CD14-positive monocyte (primary cell): ENCODE measurements around the gene GLI3. TPM values are rescaled to one million over a fixed set of nuclear protein-coding genes. Genes with fewer than 3 reads are reported as not detected.

Experiments
- DNase-seq, 3 donors: peaks; one replicate each; pipeline ENCODE4 v3.0.0-alpha.2; 2011 to 2022
- H2AFZ ChIP-seq: 2 replicates; pipeline ENCODE4 v1.6.0; 2012; ENCODE audit warnings: mild to moderate bottlenecking, low read depth, low read length, inconsistent platforms; ENCODE audit not compliant: insufficient read depth, poor library complexity, severe bottlenecking
- H3K27ac ChIP-seq, 2 donors: 1 replicate in 1 of 2; 2 replicates in 1 of 2; pipeline ENCODE4 v1.5.1; 2012 to 2013; ENCODE audit warnings: low read length in 2 of 2, control low read depth in 1 of 2, inconsistent platforms in 1 of 2, low read depth in 1 of 2, mild to moderate bottlenecking in 1 of 2
- H3K27me3 ChIP-seq, 2 donors: one replicate each; pipeline versions ENCODE4 v1.6.0 to v1.6.1; 2011 to 2013; ENCODE audit warnings: low read length in 2 of 2; ENCODE audit not compliant: control insufficient read depth in 2 of 2, insufficient read depth in 2 of 2
- H3K36me3 ChIP-seq, 2 donors: replicated peaks in 1 of 2; 1 replicate in 1 of 2; 2 replicates in 1 of 2; pipeline versions ENCODE4 v1.5.1 to v1.6.1; 2012 to 2013; ENCODE audit warnings: low read length in 2 of 2, control low read depth in 1 of 2, inconsistent platforms in 1 of 2, mild to moderate bottlenecking in 1 of 2; ENCODE audit not compliant: insufficient read depth in 2 of 2, control insufficient read depth in 1 of 2
- H3K4me1 ChIP-seq, 2 donors: 1 replicate in 1 of 2; 2 replicates in 1 of 2; pipeline versions ENCODE4 v1.5.1 to v1.6.1; 2012 to 2013; ENCODE audit warnings: low read length in 2 of 2, control low read depth in 1 of 2, inconsistent platforms in 1 of 2, mild to moderate bottlenecking in 1 of 2, moderate library complexity in 1 of 2; ENCODE audit not compliant: insufficient read depth in 2 of 2, control insufficient read depth in 1 of 2
- H3K4me2 ChIP-seq: replicated peaks from 2 replicates; pipeline ENCODE3; 2012; ENCODE audit warnings: low read length, moderate library complexity, mild to moderate bottlenecking; ENCODE audit not compliant: poor library complexity, severe bottlenecking; ENCODE audit errors: extremely low read depth
- H3K4me3 ChIP-seq, 3 experiments: fragments of 200-600 bp in 1 of 3; sonication (generic) in 1 of 3; replicated peaks in 1 of 3; 1 replicate in 2 of 3; 2 replicates in 1 of 3; pipeline ENCODE4 v1.5.1; 2011 to 2013; ENCODE audit warnings: low read length in 3 of 3, mild to moderate bottlenecking in 3 of 3, control low read depth in 2 of 3, low read depth in 2 of 3, inconsistent platforms in 1 of 3, moderate library complexity in 1 of 3
- H3K79me2 ChIP-seq: 2 replicates; pipeline ENCODE4 v1.6.0; 2012; ENCODE audit warnings: mild to moderate bottlenecking, control low read depth, inconsistent platforms, low read length, moderate library complexity; ENCODE audit not compliant: insufficient read depth
- H3K9ac ChIP-seq: 2 replicates; pipeline ENCODE4 v1.6.0; 2017; ENCODE audit warnings: low read length, mild to moderate bottlenecking; ENCODE audit not compliant: insufficient read depth, poor library complexity, severe bottlenecking
- H3K9me3 ChIP-seq, 2 donors: replicated peaks in 1 of 2; 1 replicate in 1 of 2; 2 replicates in 1 of 2; pipeline versions ENCODE4 v1.5.1 to v1.6.1; 2012 to 2013; ENCODE audit warnings: low read length in 2 of 2, control low read depth in 1 of 2; ENCODE audit not compliant: control insufficient read depth in 1 of 2, insufficient read depth in 1 of 2
- H4K20me1 ChIP-seq: 2 replicates; pipeline ENCODE4 v1.6.0; 2012; ENCODE audit warnings: mild to moderate bottlenecking, low read length, control low read depth, moderate library complexity; ENCODE audit not compliant: insufficient read depth
- H3K27ac Mint-ChIP-seq, 7 donors: one replicate each; pipeline ENCODE4 v1.8.0; 2020; ENCODE audit warnings: mild to moderate bottlenecking in 7 of 7, mixed read lengths in 7 of 7, moderate library complexity in 6 of 7, inconsistent platforms in 2 of 7
- H3K27me3 Mint-ChIP-seq, 3 donors: one replicate each; pipeline ENCODE4 v1.8.0; 2021 to 2022; ENCODE audit warnings: low read depth in 3 of 3, mild to moderate bottlenecking in 3 of 3, mixed read lengths in 3 of 3, moderate library complexity in 3 of 3, inconsistent platforms in 1 of 3
- H3K36me3 Mint-ChIP-seq, 2 donors: one replicate each; pipeline ENCODE4 v1.8.0; 2020; ENCODE audit warnings: mixed read lengths in 2 of 2, inconsistent platforms in 1 of 2, mild to moderate bottlenecking in 1 of 2
- H3K4me1 Mint-ChIP-seq: one replicate; pipeline ENCODE4 v1.8.0; 2020; ENCODE audit warnings: mild to moderate bottlenecking, mixed read lengths
- H3K4me3 Mint-ChIP-seq, 2 donors: one replicate each; pipeline ENCODE4 v1.8.0; 2020; ENCODE audit warnings: mild to moderate bottlenecking in 2 of 2, mixed read lengths in 2 of 2, moderate library complexity in 1 of 2
- H3K9me3 Mint-ChIP-seq, 7 donors: one replicate each; pipeline ENCODE4 v1.8.0; 2020 to 2022; ENCODE audit warnings: mixed read lengths in 7 of 7, mild to moderate bottlenecking in 6 of 7, moderate library complexity in 6 of 7, inconsistent platforms in 2 of 7
- CTCF ChIP-seq: fragments of 200-600 bp; IDR thresholded peaks from one replicate; pipeline ENCODE4 v1.8.0; 2022; ENCODE audit warnings: antibody characterized with exemption, mild to moderate bottlenecking
- WGBS: methylation state at CpG from one replicate; pipeline ENCODE4 v1.1.5; 2013; ENCODE audit warnings: missing lambda C conversion rate; ENCODE audit not compliant: insufficient coverage; 5-methylcytosine and 5-hydroxymethylcytosine counted together
- intact Hi-C, 2 donors: fragments of 100-400 bp; cut with micrococcal nuclease; formaldehyde crosslinking; loops; one replicate each; pipeline versions ENCODE4 v1.15.0 to v1.15.1; 2023
- polyA plus RNA-seq, 3 donors: library from polyadenylated mRNA; depleted of rRNA in 1 of 3; unstranded in 2 of 3; stranded (reverse) in 1 of 3; fragments of 300-500 nt in 2 of 3; fragments of >200 nt in 1 of 3; fragmentation: Illumina TruSeq in 2 of 3; gene quantifications; 1 replicate in 2 of 3; 2 replicates in 1 of 3; pipeline ENCODE4 v1.2.3, GENCODE V29; 2012 to 2021

GLI3 gene
- polyA plus RNA-seq, 3 donors = not detected

- no peaks in the 10 kb centered on the region for H3K9me3 Mint-ChIP-seq
- DNase-seq = no peak
- no peak overlapping the region for H3K27ac Mint-ChIP-seq
- H3K27me3 ChIP-seq = peaks cover 0 to 2% of the 10 kb centered on the region in 2 donors
- H3K4me2 ChIP-seq = no peak overlapping the region
- WGBS = 94% methylated on average over 3 of the region's 8 CpGs
- no peaks in the 10 kb centered on the region for H3K79me2 ChIP-seq
- no peak overlapping the region for H3K4me3 ChIP-seq
- no peaks in the 10 kb centered on the region for H3K9me3 ChIP-seq
- H2AFZ ChIP-seq = no peak overlapping the region
- no peaks in the 10 kb centered on the region for H3K36me3 Mint-ChIP-seq
- H3K36me3 ChIP-seq = no peaks in the 10 kb centered on the region
- no peaks in the 10 kb centered on the region for H3K4me1 ChIP-seq
- no peak overlapping the region for H3K4me3 Mint-ChIP-seq
- TF ChIP-seq CTCF = no peak
- peaks cover 0 to 5% (median 3%) of the 10 kb centered on the region in 3 donors for H3K27me3 Mint-ChIP-seq
- intact Hi-C loops = no loop called here
- H3K9ac ChIP-seq = no peak overlapping the region
- H4K20me1 ChIP-seq = no peaks in the 10 kb centered on the region
- no peak overlapping the region for H3K27ac ChIP-seq
- no peaks in the 10 kb centered on the region for H3K4me1 Mint-ChIP-seq
Measured at GRCh38 chr7:42039921-42040320, 197.1 kb downstream of the GLI3 start.

DNA sequence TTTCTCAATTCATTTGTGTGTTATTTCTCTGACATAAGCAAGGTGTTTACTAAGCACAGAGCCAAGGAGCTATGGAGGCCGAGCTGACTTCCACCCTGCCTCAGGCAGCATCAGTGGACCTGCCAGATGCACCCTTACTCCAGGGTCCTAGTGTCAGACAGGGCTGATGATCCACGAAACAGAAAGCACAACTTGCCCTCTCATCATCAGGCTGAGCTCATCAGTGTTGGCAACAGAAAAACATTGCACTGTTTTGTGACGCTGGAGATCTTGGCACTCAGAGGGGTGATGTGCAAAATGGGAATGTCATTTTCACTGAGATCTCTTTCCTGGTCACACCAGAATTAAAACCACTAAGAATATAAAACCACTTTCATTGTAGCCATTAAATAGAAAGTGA lies 201.8 kb downstream of the GLI3 start:
- H3K4me1 Mint-ChIP-seq = no peaks in the 10 kb centered on the region
- no peak for DNase-seq
- no peaks in the 10 kb centered on the region for H4K20me1 ChIP-seq
- H3K9ac ChIP-seq = no peak overlapping the region
- H3K27me3 ChIP-seq = peaks cover 0 to 2% of the 10 kb centered on the region in 2 donors
- intact Hi-C loops = no loop called here
- 100% methylated on average over 1 of the region's 3 CpGs for WGBS
- no peak overlapping the region for H3K4me3 Mint-ChIP-seq
- no peaks in the 10 kb centered on the region for H3K79me2 ChIP-seq
- no peak overlapping the region for H3K27ac ChIP-seq
- no peaks in the 10 kb centered on the region for H3K36me3 ChIP-seq
- TF ChIP-seq CTCF = no peak
- peaks cover 0 to 2% (median 1%) of the 10 kb centered on the region in 3 donors for H3K27me3 Mint-ChIP-seq
- H3K27ac Mint-ChIP-seq = no peak overlapping the region
- H3K36me3 Mint-ChIP-seq = no peaks in the 10 kb centered on the region
- no peak overlapping the region for H2AFZ ChIP-seq
- H3K9me3 Mint-ChIP-seq = no peaks in the 10 kb centered on the region
- no peaks in the 10 kb centered on the region for H3K9me3 ChIP-seq
- H3K4me3 ChIP-seq = no peak overlapping the region
- no peaks in the 10 kb centered on the region for H3K4me1 ChIP-seq
- H3K4me2 ChIP-seq = no peak overlapping the region
